ENCODE results near the gene SMAD7. TPM values are rescaled to one million over a fixed set of nuclear protein-coding genes. Genes with fewer than 3 reads are reported as not detected.

The SMAD7 gene
- total RNA-seq, 2 donors from 2014 or later, result 80.8 to 107 TPM

DNA sequence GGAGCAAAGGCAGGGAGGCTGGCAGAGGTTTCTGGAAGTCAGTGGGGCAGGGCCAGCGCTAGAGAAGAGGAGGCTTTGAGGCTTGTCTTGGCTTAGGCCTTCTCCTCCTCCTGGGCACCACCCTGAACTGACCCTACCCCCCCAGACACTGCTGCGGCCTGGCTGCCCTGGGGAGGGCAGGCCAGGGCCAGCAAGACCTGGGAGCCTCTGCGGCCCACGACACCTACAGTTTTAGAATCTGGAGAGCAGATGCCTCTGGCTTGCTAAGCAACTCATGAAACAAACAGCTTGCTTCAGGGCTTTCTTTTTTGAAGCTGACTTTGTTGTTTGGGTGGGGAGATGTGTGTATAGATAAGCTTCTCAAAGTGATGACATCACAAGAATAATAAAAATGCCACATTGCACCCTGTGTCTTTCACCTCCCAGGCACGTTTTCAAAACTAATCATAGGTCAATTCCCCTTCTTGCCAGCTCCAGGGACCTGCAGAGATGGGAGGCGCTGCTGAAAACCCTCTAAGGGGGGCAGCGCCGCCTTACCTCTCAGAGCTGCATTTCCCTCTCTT, 46.2 kb upstream of the SMAD7 start:
- TF ChIP-seq, protein P1, sequence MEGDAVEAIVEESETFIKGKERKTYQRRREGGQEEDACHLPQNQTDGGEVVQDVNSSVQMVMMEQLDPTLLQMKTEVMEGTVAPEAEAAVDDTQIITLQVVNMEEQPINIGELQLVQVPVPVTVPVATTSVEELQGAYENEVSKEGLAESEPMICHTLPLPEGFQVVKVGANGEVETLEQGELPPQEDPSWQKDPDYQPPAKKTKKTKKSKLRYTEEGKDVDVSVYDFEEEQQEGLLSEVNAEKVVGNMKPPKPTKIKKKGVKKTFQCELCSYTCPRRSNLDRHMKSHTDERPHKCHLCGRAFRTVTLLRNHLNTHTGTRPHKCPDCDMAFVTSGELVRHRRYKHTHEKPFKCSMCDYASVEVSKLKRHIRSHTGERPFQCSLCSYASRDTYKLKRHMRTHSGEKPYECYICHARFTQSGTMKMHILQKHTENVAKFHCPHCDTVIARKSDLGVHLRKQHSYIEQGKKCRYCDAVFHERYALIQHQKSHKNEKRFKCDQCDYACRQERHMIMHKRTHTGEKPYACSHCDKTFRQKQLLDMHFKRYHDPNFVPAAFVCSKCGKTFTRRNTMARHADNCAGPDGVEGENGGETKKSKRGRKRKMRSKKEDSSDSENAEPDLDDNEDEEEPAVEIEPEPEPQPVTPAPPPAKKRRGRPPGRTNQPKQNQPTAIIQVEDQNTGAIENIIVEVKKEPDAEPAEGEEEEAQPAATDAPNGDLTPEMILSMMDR (IDR thresholded peaks at IDR 0.05), result no peak
- Histone ChIP-seq H3K4me1 (ENCODE audit: control insufficient read depth in 1 of 2, low read depth in 2 of 2) (peaks cover 21 to 65% of the 10 kb centered on the region in 2 donors), H3K36me3 (no peaks in the 10 kb centered on the region), H3K27ac (peak overlapping the region; percentile 85 to 87), H3K9me3 (no peaks in the 10 kb centered on the region), H3K27me3 (replicated peaks; ENCODE audit: insufficient read depth) (no peaks in the 10 kb centered on the region), H3K4me3 (no peak overlapping the region)
- no peak for DNase-seq (ENCODE audit: low spot score)
- ATAC-seq (ENCODE audit: insufficient number of reproducible peaks, low FRiP score, low read depth), result no peak

DNA sequence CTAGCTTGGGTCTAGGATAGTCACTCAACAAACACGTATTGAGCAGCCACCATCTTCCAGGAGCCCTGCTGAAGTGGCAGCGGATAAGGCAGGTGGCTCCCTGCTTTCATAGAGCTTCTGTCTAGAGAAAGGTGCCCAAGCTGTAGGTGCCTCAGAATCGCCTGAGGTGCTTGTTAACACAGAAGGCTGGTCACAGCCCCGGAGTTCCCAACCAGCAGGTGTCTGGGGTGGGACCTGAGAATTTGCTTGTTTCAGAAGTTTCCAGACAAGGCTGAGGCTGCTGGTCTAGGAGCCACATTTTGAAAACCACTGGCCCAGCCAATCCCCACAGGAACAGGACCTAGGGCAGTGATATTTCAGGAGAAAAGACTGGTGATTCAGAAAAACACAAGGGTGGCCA, 45.3 kb upstream of the SMAD7 start:
- ATAC-seq (ENCODE audit: insufficient number of reproducible peaks, low FRiP score, low read depth), result no peak
- no peak overlapping the region for H3K4me3 ChIP-seq
- H3K36me3 ChIP-seq, result no peaks in the 10 kb centered on the region
- no peak for DNase-seq (ENCODE audit: low spot score)
- H3K4me1 ChIP-seq (ENCODE audit: control insufficient read depth in 1 of 2, low read depth in 2 of 2), result peaks cover 22 to 71% of the 10 kb centered on the region in 2 donors
- TF ChIP-seq, protein P1 (IDR thresholded peaks at IDR 0.05), result no peak
- no peak overlapping the region for H3K27ac ChIP-seq
- H3K9me3 ChIP-seq, result no peaks in the 10 kb centered on the region
- no peaks in the 10 kb centered on the region for H3K27me3 ChIP-seq (replicated peaks; ENCODE audit: insufficient read depth)

DNA sequence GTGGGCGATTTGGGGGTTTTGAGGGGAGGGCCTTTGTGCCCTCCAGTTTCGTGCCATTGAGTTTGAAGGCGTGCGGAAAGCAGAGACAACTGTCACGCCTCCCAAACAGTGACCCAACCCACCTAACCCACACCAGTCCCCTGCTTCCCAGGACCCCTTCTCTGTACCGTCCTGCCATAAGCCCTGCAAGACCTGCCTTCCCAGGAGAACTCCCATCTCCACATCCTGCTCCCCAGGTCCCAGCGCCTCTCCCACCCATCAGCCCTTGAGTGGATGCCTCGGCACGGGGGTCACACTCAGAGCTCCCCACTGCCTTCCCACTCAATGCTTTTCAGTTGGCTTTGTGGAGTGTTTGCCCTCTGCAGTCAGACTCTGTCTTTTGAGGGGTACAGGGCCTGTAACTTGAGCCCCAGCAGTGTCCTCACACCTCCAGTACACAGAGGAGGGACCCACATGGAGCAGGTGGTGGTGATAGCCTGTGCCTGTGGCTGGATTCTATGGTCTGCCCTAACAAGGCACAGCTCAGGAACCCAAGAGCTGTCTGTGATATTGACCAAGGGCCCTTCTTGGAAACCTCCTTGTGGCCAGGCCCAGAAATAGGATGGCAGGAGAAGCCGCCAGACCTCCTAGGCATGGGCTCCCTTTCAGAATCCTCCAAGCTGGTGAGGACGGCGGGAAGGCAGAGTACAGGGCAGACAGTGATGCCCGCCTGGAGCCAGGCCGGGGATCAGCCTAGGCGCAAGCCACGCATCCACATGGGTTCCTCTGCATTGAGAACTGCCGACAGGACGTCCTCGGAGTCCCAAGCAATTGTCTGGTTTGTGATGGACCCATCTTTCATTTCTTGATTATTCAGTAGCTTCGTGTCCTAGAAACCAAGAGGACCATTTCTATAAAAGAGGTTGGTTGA, 44.4 kb upstream of the SMAD7 start:
- no peak for ATAC-seq (ENCODE audit: insufficient number of reproducible peaks, low FRiP score, low read depth)
- Histone ChIP-seq H3K27ac (peak overlapping the region in 1 of 2 donors; percentile 70), H3K4me1 (ENCODE audit: control insufficient read depth in 1 of 2, low read depth in 2 of 2) (peaks cover 31 to 80% of the 10 kb centered on the region in 2 donors), H3K36me3 (no peaks in the 10 kb centered on the region), H3K4me3 (no peak overlapping the region), H3K9me3 (no peaks in the 10 kb centered on the region), H3K27me3 (replicated peaks; ENCODE audit: insufficient read depth) (no peaks in the 10 kb centered on the region)
- TF ChIP-seq, protein P1 (IDR thresholded peaks at IDR 0.05), result no peak
- no peak for DNase-seq (ENCODE audit: low spot score)

DNA sequence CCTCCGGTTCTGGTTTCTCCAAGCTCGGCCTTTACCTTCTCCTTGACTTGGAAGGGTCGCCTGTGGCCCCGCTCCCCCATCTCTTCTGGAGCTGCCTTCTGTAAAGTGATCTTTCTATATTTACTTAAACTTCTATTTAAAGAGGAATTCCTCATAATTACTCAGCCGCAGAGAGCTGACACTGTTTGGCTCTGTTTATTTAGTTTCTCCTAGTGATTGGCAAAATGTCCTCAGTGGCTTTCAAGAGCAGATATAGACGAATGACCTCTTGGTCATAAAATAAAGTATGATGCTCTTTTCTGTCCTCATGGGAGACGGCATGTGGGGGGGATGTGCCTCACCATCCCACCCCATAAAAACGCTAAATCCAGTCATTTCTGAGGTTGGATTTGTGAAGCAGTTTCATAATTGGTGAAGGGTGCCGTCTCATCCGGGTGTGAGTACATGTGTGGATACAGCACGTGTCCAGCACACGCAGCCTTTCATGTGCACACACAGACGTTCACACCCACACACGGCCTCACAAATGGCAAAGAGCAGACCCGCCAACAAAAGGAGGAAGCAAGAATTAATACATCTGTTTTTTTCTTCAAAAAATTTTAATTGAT, 43.4 kb upstream of the SMAD7 start:
- peak overlapping the region; percentile 70 to 77 for H3K27ac ChIP-seq
- no peaks in the 10 kb centered on the region for H3K9me3 ChIP-seq
- peak; percentile 40 for ATAC-seq (ENCODE audit: insufficient number of reproducible peaks, low FRiP score, low read depth)
- no peak for DNase-seq (ENCODE audit: low spot score)
- no peaks in the 10 kb centered on the region for H3K36me3 ChIP-seq
- H3K27me3 ChIP-seq (replicated peaks; ENCODE audit: insufficient read depth), result no peaks in the 10 kb centered on the region
- H3K4me1 ChIP-seq (ENCODE audit: control insufficient read depth in 1 of 2, low read depth in 2 of 2), result peaks cover 38 to 88% of the 10 kb centered on the region in 2 donors
- TF ChIP-seq, protein P1 (IDR thresholded peaks at IDR 0.05), result no peak
- no peak overlapping the region for H3K4me3 ChIP-seq

DNA sequence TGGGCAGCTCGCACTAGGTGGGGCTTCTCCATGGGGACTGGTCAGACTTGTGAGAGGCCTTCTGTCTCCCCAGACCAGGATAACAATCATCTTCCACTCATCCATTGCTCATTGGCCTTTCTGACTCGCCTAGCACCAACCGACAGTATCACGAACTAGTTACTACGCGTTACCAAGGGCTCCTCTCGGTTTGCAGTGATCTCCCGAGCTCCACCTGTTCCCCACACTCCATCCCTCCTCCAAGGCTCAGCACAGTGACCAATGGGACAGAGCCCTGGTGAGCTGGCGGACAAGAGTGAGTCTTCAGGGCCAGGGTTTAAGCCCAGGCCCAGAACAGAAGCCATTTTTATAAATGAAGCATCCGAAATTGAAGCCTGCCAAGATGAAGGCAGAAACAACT, 42.8 kb upstream of the SMAD7 start:
- H3K4me1 ChIP-seq (ENCODE audit: control insufficient read depth in 1 of 2, low read depth in 2 of 2), result peaks cover 35 to 88% of the 10 kb centered on the region in 2 donors

More for the DNA sequence above, 42.8 kb upstream of the SMAD7 start:
- H3K4me3 ChIP-seq, result no peak overlapping the region
- TF ChIP-seq, protein P1 (IDR thresholded peaks at IDR 0.05), result no peak
- H3K36me3 ChIP-seq, result no peaks in the 10 kb centered on the region
- ATAC-seq (ENCODE audit: insufficient number of reproducible peaks, low FRiP score, low read depth) (no peak), DNase-seq (ENCODE audit: low spot score) (no peak)
- no peaks in the 10 kb centered on the region for H3K9me3 ChIP-seq
- H3K27ac ChIP-seq, result peak overlapping the region; percentile 70 to 77
- H3K27me3 ChIP-seq (replicated peaks; ENCODE audit: insufficient read depth), result no peaks in the 10 kb centered on the region

All from thoracic aorta (tissue), 2 donors.